Non-pigmented ciliary epithelial cell (primary cell): ENCODE data around the gene ELL2.
"Not testable (repeated sequence)": the region's sequence is repeated elsewhere in the genome, so short reads cannot be mapped to it uniquely, and the experiment has no call there.

Source experiments
- DNase-seq: peaks from one replicate; pipeline ENCODE4 v3.0.0-alpha.2; 2010; ENCODE audit warnings: low read depth

The ELL2 gene

DNA sequence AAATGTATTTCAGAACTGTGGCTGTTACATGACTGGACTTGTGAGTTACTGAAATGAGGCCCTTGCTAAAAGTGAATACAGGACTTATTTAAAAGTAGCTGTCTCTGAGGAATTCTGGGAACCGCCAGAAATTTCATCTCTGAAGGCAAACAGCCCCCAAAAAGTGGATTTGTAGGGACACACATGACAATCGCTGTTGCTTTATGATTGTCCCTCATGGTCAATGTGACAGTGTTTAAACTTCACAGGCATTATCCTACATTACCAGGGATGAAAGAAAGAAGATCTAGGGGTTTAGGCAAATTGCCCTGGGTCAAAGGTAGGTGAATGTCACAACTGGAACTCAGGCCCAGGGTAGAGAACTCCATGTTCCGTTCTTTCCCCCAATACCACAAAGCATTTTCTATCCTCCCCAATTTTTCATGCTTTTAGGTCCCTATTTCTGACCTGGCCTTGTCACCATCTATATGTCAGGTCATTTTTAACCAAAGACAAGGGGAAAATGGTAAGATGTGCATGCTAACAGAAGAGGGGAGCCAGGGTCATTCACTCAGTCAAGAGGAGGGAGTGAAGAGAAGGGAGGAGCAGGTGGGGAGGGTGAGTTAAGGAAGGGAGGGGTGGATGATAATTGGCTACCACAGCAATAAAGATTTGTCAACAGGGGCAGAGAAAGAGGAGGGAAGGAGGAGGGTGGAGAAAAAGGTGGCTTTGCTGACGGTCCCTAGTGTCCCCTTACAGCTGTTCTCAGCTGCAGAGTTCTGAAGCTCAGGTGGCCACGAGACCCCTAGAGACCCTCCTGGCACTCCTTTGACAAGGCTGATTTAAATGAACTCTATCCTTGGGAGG lies 81.3 kb downstream of the ELL2 start:
- DNase-seq = no peak

DNA sequence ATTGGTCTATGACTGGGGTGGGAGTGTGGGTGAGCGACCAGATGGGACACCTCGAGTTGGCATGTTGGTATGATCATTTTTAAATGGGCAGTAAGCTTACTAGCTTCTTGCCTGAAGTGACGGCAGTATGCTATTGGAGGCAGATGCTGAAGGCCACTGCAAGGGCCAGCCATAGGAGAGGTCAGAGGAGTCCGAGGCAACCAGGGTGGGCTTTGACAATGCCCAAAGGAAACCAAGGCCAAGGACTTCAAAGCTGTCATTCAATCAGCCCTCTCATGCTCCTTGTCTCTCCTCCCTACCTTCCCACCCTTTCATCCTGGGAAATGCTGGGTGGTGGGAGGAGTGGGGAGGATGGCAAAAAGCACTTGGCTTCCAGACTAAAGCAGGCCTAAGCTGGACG lies 82.0 kb downstream of the ELL2 start:
- no peak for DNase-seq

DNA sequence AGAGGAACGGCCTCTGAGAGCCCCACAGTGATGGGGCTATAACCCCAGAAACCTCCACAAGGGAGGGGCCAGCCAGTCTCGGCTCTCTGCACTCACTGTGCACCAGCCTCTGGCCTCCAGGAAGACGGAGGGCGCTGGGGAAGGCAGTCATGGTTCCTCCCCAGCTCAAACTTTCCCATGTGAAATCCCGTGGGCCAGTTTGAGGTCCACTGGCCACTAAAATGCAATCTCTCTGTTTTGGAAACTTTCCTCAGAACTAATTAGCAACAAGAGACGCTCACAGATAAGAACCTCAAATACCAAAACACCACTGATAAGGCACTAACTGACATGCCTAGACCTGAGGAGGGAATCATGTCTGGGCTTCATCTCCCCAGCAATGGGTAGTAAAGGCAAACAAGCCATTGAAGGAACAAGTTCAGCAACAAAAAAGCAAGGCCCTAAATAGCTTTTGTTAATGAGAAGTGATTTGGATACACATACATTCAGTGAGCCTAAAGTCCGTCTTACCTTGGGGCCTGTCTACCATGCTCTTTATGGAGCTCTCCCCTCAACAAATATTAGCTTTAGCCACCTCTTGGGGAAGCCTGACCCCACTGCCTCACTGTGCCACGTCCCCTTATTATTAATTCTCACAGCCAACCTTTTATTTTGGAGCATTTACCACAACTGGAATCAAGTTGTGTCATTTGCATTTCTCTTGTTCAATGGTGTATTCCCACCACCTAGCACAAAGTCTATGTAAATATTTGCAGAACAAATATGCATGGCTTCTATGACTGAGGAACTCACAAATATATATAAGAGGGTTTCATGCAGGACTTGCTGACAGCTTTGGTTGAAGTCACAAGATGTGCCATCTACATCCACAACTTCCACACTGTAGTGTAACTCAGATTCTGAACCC lies 83.0 kb downstream of the ELL2 start:
- DNase-seq = no peak

DNA sequence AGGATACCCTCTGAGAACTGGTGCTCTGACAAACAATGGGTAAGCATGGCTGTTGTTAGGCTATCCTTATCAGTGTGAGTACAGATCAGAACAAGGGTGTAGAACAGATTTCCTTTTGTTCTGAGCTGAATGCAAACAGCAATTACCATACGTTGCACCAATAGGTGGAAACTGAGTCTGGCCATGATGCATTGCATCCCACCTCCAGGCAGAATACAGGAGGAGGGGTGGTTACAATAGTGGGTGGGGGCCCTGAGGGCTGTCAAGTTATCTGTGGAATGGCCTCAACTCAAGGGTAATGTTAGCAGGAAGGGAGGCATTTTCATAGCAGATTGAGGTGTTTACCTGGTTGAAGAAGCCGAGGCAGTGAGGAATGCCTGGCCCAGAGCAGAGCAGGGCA lies 84.9 kb downstream of the ELL2 start:
- DNase-seq = no peak

DNA sequence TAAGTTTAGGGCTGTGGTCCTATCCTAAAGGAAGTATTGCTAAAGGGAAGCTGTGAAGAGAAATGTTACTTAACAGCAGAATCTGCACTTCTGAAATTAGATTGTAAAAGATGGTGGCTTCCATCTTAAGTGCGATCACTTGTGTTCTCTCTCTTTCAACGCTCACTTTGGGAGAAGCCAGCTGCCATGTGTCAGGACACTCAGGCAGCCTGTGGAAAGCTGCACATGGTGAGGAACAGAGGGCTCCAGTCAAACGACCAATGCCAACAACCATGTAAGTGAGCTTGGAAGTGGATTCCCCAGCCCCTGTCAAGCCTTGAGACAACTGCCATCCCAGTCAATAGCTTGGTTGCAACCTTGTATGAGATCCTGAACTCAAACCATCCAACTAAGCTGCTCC lies 87.4 kb downstream of the ELL2 start:
- DNase-seq = no peak

DNA sequence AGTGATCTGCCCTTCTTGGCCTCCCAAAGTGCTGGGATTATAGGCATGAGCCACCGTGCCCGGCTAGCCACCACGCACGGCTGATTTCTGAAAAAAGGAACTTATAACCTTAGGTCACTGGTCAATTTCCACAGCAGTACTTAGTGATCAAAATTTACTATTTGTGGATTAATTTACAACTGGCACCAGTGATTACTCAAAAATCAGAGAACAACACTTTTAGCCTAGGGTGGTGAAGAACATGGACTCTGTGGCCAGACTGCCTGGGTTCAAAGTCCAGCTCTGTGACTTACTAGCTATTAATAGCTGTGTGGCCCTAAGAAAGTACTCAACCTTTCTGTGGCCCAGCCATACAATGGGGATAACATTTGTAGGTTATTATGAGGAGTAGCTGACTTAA lies 88.3 kb downstream of the ELL2 start:
- DNase-seq = no peak

DNA sequence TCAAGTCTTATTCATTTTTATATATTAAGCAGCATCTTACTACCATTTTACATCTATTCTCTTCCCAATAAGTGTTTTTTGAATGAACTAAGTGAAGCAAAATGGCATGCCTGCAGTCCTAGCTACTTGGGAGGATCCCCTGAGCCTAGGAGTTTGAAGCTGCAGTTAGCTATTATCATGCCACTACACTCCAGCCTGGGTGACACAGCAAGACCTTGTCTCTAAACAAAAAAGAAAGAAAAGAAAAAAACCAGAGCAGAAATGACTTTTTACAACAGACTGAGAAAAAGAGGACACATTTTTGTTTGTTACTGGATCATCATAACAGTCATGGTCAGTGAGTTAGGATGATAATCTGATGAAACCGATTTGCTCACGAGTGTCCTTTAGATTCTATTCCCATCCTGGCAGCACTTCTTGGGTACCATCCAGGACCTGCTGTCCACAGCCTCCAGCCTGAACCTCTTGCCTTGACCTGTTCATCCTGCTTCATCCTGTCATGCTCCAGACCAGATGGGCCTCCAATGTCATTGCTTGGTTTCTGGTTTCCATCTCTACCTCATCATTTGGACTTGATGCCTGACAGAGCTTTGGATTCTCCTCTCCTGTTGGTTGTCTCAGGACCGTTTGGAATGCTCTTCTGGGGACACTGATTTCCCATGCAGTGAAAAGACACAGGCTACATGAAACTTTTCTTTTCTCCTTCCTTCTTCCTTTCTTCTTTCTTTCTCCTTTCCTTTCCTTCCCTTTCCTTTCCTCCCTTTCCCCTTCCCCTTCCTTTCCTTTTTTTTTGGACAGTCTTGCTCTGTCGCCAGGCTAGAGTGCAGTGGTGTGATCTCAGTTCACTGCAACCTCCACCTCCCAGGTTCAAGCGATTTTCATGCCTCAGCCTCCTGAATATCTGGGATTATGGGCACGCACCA lies 89.0 kb downstream of the ELL2 start:
- DNase-seq = no peak

DNA sequence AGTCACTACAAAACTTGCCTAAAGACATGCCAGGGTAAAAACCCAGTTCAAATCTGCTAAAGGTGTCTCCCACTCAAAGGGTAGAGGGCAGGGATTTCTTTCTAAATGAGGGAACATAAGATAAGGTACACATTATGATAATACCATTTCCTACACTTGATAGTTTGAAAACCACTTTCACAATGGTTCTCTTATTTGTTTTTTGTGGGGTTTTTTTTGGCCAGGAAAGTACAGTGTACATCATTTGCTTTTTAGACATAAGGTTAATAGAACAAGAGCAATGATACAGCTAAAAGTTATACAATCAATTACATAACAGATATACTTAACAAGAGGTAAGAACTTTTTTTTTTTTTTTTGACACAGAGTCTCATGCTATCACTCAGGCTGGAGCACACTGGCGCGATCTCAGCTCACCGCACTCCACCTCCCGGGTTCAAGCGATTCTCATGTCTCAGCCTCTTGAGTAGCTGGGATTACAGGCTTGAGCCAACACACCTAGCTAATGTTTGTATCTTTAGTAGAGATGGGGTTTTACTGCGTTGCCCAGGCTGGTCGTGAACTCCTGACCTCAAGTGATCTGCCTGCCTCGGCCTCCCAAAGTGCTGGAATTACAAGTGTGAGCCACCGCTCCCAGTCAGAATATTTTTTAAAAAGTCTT lies 90.4 kb downstream of the ELL2 start:
- no peak for DNase-seq

DNA sequence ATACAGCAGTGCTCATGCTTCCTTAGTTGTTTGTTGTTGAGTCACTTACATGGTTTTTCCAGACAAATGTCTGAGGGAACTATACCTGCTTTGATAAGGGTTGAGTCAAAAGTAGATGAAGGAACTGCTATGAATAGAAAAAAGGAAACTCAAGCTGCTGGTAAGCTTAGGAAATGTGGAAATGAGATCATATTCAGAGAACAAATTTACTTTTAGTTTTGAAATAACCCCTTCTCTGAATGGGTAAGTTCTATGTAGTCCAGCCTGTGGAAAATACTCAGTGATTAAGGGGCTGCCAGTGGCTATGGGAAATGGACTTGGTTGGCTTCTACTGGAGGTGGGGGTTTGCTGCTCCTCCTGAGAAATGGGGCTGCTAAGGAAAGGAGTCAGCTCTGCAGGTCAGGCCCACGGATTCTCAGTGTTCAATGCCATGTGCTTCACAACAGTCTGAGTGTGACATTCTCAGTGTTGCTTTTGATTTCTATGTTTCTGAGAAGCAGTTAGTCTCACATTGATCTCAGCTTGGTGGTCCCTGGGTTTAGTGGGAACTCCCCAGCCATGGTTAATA lies 91.5 kb downstream of the ELL2 start:
- no peak for DNase-seq

DNA sequence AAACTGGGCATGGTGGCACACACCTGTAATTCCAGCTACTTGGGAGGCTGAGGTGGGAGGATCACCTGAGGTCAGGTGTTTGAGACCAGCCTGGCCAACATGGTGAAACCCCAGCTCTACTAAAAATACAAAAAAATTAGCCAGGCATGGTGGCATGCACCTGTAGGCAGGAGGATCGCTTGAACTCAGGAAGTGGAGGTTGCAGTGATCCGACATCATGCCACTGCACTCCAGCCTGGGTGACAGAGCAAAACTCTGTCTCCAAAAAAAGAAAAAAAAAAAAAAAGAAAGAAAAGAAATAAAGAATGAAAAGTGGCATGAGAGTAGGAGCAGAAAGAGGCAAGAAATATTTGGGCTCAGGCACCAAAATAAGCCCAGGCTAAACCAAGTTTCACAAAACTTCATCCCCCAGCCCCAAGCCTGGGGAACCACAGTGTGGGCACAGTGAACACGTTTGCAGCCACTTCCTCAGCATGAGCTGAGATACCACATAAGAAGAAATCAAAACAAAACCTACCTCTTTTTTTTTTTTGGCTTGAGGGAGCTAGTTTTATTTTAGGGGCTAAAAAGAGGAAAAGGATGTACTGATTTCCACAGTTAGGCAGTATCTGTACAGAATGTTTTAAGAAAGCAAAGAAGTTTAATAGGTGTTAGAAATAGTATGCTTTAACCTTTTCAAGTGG lies 92.3 kb downstream of the ELL2 start:
- not testable (repeated sequence) for DNase-seq

DNA sequence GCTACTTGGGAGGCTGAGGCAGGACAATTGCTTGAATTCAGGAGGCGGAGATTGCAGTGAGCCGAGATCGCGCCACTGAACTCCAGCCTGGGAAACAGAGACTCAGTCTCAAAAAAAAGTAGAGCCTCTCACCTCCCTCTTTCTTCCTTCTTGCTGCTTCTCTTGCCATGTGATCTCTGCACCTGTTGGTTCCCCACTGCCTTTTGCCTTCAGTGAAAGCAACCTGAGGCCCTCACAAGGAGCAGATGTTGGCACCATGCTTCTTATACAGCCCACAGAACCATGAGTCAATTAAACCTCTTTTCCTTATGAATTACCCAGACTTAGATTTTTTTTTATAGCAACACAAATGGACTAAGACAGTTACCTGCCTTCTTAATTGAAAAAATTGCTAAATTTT lies 93.5 kb downstream of the ELL2 start:
- DNase-seq = no peak

DNA sequence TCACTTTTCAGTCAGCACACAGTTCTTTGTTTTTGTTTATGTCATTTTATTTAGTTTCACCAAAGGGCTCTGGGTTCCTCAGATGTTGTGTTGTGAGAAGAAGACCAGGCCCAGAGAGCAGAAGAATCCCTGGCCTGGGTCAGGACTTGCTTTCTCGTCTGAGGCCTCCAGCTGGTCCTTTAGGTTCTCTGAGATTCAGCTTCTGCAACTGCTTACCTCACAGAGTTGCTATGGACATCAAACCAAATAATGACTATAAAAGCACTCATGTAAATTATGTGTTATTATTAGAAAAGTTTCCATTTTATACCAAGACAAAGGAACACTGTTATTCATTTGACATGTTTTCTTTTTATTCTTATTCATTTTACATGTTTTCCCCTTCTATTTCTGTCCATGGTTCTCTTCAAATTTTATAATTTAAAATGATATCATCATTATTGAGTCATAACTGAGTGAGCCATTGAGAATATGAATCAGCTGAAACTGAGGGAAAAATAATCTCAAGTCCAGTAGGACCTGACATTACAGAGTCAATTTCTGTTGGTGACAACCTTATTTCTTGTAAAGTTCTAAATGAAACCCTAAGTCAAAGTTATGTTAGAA lies 95.1 kb downstream of the ELL2 start:
- no peak for DNase-seq

DNA sequence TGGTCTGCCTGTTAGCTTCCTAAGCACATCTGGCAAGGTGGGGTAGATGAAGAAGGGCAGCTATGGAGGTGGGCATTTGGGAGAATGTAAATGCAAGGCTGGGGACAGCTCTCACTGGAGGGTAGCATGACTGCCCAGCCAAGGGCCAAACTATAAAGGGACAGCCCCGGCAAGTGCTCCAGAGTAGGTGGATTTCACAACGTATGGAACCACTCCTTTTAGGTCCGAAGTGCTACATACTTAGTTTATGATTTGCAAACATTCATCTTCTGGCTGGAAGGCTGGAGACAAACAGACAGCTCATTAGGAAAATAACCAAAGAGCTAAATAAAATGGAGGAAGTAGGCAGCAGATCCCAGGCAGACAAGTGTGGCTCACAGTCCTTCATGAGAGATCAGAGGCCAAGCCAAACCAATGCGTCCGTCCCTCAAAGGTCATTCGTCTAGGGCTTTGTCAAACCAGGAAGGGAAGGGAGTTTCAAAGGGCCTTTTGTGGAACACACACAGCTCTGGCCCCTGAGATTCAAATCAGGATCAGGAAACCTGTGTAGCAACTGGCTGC lies 96.6 kb downstream of the ELL2 start:
- DNase-seq = no peak

DNA sequence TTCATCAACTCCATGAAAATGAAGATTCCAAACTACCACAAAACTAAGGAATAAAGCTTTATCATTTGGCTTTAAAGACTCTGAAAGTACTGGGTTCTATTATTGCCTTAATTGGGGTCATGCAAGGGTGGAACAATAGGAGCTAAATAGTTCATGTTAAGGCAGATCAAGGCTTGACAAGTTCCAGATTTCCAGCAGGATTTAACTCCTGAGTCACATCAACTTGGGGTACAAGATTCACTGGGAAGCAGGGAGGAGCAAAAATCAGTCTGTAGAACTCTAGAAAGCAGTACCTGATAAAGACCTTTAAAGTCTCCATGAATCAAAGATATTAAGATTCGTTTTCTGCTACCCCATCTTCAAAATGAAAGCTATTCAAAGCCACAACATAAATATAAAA lies 97.2 kb downstream of the ELL2 start:
- DNase-seq = no peak

DNA sequence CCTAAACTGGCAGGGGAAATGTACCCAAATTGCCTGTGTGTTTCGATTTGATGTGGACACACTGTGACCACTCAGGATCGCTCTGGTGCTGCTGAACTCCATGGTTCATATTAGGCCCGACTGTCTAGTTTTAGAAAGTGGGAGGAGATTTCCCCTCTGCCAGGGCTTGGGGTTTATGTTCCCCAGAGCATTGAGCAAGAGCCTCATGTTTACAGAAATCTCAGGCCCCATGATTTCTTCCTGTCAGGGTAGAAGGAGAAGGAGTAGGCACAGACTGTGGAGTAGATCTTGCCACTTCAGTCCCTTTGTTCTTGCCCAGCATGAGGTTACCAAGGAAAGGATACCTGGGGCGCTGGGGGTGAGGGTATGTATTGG lies 98.3 kb downstream of the ELL2 start:
- DNase-seq = no peak

DNA sequence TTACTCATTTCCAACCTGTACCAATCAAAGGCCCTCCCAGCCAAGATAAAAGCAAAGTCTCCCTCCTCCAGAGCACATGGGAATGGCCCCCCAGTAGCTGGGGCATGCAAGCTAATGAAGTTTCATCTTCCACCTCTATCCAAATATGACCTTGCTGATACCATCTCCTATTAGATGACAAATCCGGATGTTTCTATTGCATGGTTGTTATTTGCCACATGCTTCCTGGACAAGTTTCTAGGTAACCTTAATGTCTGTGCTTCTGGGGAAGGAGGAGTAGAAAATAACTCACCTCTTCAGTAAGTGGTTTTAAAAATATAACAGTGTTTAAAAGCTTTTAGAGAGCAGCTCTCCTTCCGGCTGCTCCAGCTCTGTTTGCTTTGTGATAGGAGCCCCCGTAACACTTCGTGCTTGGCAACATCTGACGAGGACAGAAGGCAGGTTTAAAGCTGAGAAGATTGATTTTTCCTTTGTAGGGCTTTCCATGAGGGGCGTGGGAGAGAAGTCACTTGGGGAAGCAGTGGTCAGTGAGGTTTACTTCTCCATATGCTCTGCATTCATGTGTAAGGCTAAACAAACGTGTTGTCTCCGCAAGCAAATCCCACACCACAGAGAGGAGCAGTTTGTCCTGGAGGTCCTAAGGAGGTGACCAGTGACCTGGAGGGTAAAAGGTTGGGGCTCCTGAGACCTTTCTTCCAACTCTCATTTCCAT lies 98.8 kb downstream of the ELL2 start:
- no peak for DNase-seq

DNA sequence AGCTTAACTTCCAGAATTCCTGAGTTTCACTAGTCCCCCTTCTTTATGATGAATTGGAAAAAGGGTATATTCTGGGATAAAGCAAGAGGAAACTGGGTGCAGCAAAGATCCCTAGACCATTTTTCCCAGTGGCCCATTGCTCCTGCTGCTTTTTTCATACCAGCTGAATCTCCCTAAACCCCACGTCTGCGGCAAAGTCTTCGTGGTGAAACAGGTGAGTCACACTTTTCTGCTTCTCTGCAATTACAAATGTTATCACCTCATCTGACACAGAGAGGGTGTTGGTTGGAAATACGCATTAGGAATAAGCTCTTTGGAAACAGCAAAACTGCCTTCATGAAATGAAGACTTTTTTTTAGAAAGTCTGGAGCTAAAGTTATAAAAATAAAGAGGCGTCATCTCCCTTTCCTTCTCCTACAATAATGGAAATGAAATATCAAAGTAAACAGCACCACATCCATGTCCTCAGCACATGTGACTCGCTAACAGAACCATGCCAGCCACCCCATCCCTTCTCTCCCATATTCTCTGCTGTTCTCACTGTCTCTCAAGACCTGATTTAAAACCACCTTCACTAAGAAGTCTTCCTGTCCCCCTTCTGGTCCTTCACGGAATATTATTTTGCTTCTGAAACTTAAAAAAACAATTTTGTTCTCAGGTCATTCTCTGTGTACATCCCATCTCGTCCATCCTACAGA lies 99.6 kb downstream of the ELL2 start:
- DNase-seq = no peak

DNA sequence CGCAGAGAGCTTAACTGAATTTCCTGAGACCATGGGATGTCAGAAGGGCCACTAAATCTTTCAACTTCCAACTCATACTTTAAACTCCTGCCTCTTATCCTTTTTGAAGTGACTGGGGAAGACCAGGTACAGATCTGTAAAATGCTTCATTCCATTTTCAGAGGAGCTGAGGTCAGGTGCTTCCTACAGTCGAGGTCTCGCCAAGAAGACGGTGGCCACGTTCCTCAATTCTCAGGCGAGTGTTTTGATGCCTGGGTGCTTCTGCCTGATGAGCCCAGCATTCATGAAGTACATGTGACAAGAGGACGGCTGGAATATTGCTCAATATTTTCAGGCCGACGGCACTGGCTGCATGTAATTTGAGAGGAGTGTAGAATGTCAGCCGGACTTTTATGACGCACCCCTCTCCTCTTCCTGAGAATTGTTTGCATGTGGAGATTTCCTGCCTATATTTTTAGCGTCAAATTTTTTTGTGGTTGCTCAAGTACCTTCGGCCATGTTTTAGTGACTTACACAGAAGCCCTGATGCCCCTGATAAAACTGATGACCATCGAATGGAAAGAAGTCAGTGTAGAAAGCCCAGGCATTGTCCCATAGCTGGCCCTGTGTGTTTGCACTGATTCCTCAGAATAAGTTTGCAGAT lies 100.3 kb downstream of the ELL2 start:
- peak; percentile 98 for DNase-seq
